ENCODE results near the gene HNRNPA1L2.

GRCh38 chr13:52677823-52678222, 35.6 kb downstream of the HNRNPA1L2 start:
- TF ChIP-seq CTCF (IDR thresholded peaks at IDR 0.05), result no peak
- TF ChIP-seq POLR2A (IDR thresholded peaks at IDR 0.05), result no peak

All from heart left ventricle (tissue), 13 donors.